Activated CD8-positive, alpha-beta T cell treated with anti-CD3 and anti-CD28 coated beads for 36 hours (primary cell): ENCODE measurements around the gene CEP44. TPM values are rescaled to one million over a fixed set of nuclear protein-coding genes. Genes with fewer than 3 reads are reported as not detected.
A peak's percentile ranks its signal among the peaks of the same experiment; 100 is the strongest.

Source experiments
- ATAC-seq: fragments of 200-7000 bp; cut with Tn5 transposase; one replicate; pipeline ENCODE4 v1.10.0; 2021; ENCODE audit warnings: mild to moderate bottlenecking, moderate library complexity
- CTCF ChIA-PET: fragments of 350-600 bp; sonication (Branson Sonifier 250); formaldehyde crosslinking; loops from one replicate; lab custom pipeline; 2021; ENCODE audit warnings: antibody characterized with exemption; lab: Charles Lee
- POLR2A ChIA-PET: fragments of 350-600 bp; sonication (Branson Sonifier 250); formaldehyde crosslinking; loops from one replicate; lab custom pipeline; 2021; ENCODE audit warnings: antibody characterized with exemption; lab: Charles Lee
- DNase-seq: peaks from one replicate; pipeline ENCODE4 v3.0.0-alpha.2; 2020
- H3K27ac Mint-ChIP-seq: one replicate; pipeline ENCODE4 v1.8.0; 2021; ENCODE audit warnings: mild to moderate bottlenecking, mixed read lengths
- H3K27me3 Mint-ChIP-seq: one replicate; pipeline ENCODE4 v1.8.0; 2021; ENCODE audit warnings: mixed read lengths
- H3K36me3 Mint-ChIP-seq: one replicate; pipeline ENCODE4 v1.8.0; 2021; ENCODE audit warnings: low read depth, mixed read lengths
- H3K4me1 Mint-ChIP-seq: one replicate; pipeline ENCODE4 v1.8.0; 2021; ENCODE audit warnings: low read depth, mixed read lengths
- H3K4me3 Mint-ChIP-seq: one replicate; pipeline ENCODE4 v1.8.0; 2021; ENCODE audit warnings: mild to moderate bottlenecking, moderate library complexity, mixed read lengths
- H3K9me3 Mint-ChIP-seq: one replicate; pipeline ENCODE4 v1.8.0; 2021; ENCODE audit warnings: mixed read lengths
- intact Hi-C: fragments of 100-400 bp; cut with micrococcal nuclease; formaldehyde crosslinking; loops from one replicate; pipeline ENCODE4 v1.10.0; 2022
- total RNA-seq, 2 experiments: library from RNA; stranded (reverse); gene quantifications; one replicate each; pipeline ENCODE4 v1.2.3, GENCODE V29; 2021
- TF ChIP-seq, protein P1 (sequence below): fragments of 200-600 bp; IDR thresholded peaks from one replicate; pipeline ENCODE4 v1.8.0; 2022; ENCODE audit warnings: antibody characterized with exemption, mild to moderate bottlenecking

Gene CEP44
- total RNA-seq, 2 experiments from 2014 or later: 29.3 to 30.2 TPM

DNA sequence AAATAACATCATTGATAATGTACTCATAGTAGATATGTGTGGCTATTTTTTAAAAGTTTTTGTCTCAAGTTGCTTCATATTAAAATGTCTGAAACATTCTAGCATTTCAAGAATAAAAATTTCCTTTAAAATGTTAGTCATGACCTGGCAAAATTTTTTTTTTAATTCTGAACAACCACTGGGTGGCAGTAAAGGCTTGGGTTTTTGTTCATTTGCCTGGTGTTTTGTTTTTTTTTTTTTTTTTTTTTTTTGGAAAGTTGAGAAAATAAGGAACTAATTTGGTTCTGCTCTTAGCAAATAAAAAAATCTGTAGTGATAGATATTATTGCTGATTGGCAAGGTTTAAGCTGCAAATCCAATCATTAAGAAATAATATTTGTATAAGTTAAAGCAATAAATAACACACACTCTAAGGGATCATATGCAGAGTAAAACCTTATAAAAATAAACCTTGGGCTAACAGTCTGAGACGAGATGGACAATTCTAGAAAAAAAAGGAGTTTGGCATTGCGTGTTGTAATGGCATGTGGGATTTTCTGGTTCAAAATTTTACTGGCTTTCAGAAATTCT, 81.4 kb downstream of the CEP44 start:
- no peaks in the 10 kb centered on the region for H3K9me3 Mint-ChIP-seq
- ChIA-PET POLR2A (no interaction called here), CTCF (interaction anchor here (1.0 kb wide), 1 partner anchor 349 kb away, joined by 3 read pairs; no protein-coding TSS in a partner anchor)
- no peaks in the 10 kb centered on the region for H3K4me1 Mint-ChIP-seq
- intact Hi-C loops: loop anchor here (2.0 kb wide), 1 partner anchor 268 kb away; no protein-coding TSS in a partner anchor
- no peaks in the 10 kb centered on the region for H3K36me3 Mint-ChIP-seq
- H3K4me3 Mint-ChIP-seq: no peak overlapping the region
- DNase-seq (no peak), ATAC-seq (no peak)
- H3K27me3 Mint-ChIP-seq: peaks cover 6% of the 10 kb centered on the region
- H3K27ac Mint-ChIP-seq: no peak overlapping the region
- TF ChIP-seq, protein P1, sequence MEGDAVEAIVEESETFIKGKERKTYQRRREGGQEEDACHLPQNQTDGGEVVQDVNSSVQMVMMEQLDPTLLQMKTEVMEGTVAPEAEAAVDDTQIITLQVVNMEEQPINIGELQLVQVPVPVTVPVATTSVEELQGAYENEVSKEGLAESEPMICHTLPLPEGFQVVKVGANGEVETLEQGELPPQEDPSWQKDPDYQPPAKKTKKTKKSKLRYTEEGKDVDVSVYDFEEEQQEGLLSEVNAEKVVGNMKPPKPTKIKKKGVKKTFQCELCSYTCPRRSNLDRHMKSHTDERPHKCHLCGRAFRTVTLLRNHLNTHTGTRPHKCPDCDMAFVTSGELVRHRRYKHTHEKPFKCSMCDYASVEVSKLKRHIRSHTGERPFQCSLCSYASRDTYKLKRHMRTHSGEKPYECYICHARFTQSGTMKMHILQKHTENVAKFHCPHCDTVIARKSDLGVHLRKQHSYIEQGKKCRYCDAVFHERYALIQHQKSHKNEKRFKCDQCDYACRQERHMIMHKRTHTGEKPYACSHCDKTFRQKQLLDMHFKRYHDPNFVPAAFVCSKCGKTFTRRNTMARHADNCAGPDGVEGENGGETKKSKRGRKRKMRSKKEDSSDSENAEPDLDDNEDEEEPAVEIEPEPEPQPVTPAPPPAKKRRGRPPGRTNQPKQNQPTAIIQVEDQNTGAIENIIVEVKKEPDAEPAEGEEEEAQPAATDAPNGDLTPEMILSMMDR: peak; percentile 64

DNA sequence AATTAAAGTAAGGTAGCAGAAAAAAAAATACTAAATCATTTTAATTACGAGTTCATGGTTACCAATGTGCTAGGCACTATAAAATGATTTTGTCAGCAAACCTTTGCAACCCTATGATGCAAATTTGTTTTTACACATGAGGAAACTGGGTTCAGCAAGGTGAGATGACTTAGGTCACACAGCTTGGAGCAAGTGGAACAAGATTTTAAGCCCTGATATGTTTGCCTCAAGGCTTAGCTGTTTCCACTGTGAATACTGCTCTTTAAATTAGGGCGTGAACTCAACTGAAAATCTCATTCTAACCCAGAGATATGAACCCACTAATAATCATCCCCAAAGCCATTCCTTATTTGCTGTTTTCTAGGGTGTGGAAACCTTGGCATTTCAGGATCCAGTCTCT, 86.3 kb downstream of the CEP44 start:
- Mint-ChIP-seq H3K9me3 (no peaks in the 10 kb centered on the region), H3K27ac (no peak overlapping the region), H3K4me3 (no peak overlapping the region), H3K27me3 (no peaks in the 10 kb centered on the region), H3K4me1 (no peaks in the 10 kb centered on the region), H3K36me3 (no peaks in the 10 kb centered on the region)
- ChIA-PET CTCF (interaction anchor here (0.6 kb wide), 1 partner anchor 71 kb away, joined by 3 read pairs; no protein-coding TSS in a partner anchor), POLR2A (interaction anchor here (0.7 kb wide), 1 partner anchor 17 kb away, joined by 3 read pairs; no protein-coding TSS in a partner anchor)
- no peak for ATAC-seq
- intact Hi-C loops: no loop called here
- TF ChIP-seq, protein P1: no peak
- DNase-seq: no peak

DNA sequence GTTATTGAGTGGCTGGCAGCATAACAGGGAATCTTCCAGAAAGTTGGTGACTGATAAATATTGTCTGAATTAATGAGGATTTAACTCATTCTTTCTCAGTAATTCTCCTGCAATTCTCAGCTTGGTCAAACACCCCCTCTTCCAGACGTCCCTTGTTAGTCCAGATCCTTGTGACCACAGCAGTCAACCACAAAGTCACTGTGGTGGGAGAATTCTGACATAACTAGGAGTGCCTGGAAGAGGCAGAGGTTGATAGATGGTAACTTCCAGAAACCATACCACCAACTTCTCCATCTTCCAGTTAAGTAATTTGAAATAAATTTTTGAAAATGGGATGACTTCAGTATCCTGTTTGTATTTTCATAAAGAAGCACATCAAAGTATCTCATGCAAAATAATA, 90.1 kb downstream of the CEP44 start:
- Mint-ChIP-seq H3K4me1 (no peaks in the 10 kb centered on the region), H3K4me3 (no peak overlapping the region), H3K36me3 (no peaks in the 10 kb centered on the region), H3K27me3 (no peaks in the 10 kb centered on the region), H3K9me3 (no peaks in the 10 kb centered on the region), H3K27ac (no peak overlapping the region)
- intact Hi-C loops: no loop called here
- ATAC-seq (no peak), DNase-seq (no peak)
- TF ChIP-seq, protein P1: no peak
- POLR2A ChIA-PET: no interaction called here
- CTCF ChIA-PET: no interaction called here

DNA sequence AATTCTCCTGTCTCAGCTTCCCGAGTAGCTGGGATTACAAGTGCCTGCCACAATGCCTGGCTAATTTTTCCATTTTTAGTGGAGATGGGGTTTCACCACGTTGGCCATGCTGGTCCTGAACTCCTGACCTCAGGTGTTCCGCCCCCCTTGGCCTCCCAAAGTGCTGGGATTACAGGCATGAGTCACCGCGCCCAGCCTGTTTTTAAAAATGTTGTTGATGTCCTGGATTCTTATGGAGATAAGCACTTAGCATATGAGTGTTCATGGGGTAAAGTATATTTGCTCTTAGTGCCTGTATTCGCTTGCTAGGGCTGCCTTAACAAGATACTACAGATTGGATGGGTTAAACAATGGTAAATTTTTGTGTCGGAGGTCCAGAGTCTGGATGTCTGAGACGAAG, 91.7 kb downstream of the CEP44 start:
- ChIA-PET CTCF (no interaction called here), POLR2A (no interaction called here)
- ATAC-seq (no peak), DNase-seq (no peak)
- no peak overlapping the region for H3K4me3 Mint-ChIP-seq
- H3K27ac Mint-ChIP-seq: no peak overlapping the region
- no peaks in the 10 kb centered on the region for H3K9me3 Mint-ChIP-seq
- H3K27me3 Mint-ChIP-seq: no peaks in the 10 kb centered on the region
- no peaks in the 10 kb centered on the region for H3K36me3 Mint-ChIP-seq
- H3K4me1 Mint-ChIP-seq: no peaks in the 10 kb centered on the region
- intact Hi-C loops: no loop called here
- TF ChIP-seq, protein P1: no peak

DNA sequence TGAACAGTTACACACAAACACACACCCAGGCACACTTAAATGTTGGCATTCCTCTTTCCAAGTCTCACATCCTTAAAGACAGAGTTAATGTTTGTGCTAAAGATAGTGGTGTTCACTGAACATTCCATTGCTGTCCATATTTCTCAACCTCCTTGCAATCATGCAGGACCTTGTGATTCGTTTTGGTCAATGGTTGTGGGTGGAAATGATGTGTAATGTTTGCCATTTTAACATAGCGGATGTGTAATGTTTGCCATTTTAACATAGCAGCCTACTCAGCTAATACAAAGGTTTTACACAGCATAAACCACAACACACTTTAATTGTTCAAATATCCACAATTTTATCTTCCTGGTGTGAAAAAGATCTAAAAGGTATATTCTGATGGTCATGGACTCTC, 93.9 kb downstream of the CEP44 start:
- POLR2A ChIA-PET: no interaction called here
- DNase-seq (no peak), ATAC-seq (no peak)
- Mint-ChIP-seq H3K27ac (no peak overlapping the region), H3K4me1 (no peaks in the 10 kb centered on the region), H3K27me3 (peaks cover 1% of the 10 kb centered on the region), H3K4me3 (no peak overlapping the region), H3K9me3 (no peaks in the 10 kb centered on the region), H3K36me3 (no peaks in the 10 kb centered on the region)
- TF ChIP-seq, protein P1: no peak
- intact Hi-C loops: no loop called here
- CTCF ChIA-PET: interaction anchor here (1.1 to 1.3 kb wide), 2 partner anchors 8 to 20 kb away, joined by 3 read pairs; no protein-coding TSS in a partner anchor
